H1 (cell line): Measurements from ENCODE around the gene UBE2I. TPM values are rescaled to one million over a fixed set of nuclear protein-coding genes. Genes with fewer than 3 reads are reported as not detected.
A peak's percentile ranks its signal among the peaks of the same experiment; 100 is the strongest.

Experiments
- CTCF ChIA-PET: fragments of 300-600 bp; sonication (Branson Sonifier 250); formaldehyde crosslinking; loops from one replicate; lab custom pipeline; 2021; ENCODE audit not compliant: partially characterized antibody; lab: Charles Lee
- POLR2A ChIA-PET: fragments of 300-600 bp; sonication (Branson Sonifier 250); formaldehyde crosslinking; loops from one replicate; lab custom pipeline; 2021; ENCODE audit warnings: inconsistent platforms; ENCODE audit not compliant: partially characterized antibody; lab: Charles Lee
- DNase-seq, 2 experiments: peaks; one replicate each; pipeline versions ENCODE4 v3.0.0 to v3.0.0-alpha.2; 2010 to 2022; ENCODE audit warnings: low spot score in 2 of 2, low read depth in 1 of 2, mixed read lengths in 1 of 2
- FAIRE-seq: peaks from 2 replicates; lab custom pipeline; 2011; peaks lifted over from hg19 to GRCh38; lab: Jason Lieb, UNC
- H2AFZ ChIP-seq: 2 replicates; pipeline ENCODE4 v1.8.1; 2012; ENCODE audit warnings: low read length, inconsistent platforms
- H2AK5ac ChIP-seq: 2 replicates; pipeline ENCODE4 v1.6.1; 2013; ENCODE audit warnings: low read depth, low read length
- H2BK120ac ChIP-seq: replicated peaks from 2 replicates; pipeline ENCODE3; 2013; ENCODE audit warnings: low read depth, low read length, inconsistent platforms
- H2BK12ac ChIP-seq: 2 replicates; pipeline ENCODE4 v1.6.1; 2013; ENCODE audit warnings: low read depth, low read length
- H2BK15ac ChIP-seq: 2 replicates; pipeline ENCODE4 v1.6.1; 2013; ENCODE audit warnings: low read length
- H2BK20ac ChIP-seq: 2 replicates; pipeline ENCODE4 v1.6.1; 2013; ENCODE audit warnings: low read length
- H2BK5ac ChIP-seq: 2 replicates; pipeline ENCODE4 v1.6.1; 2013; ENCODE audit warnings: low read depth, low read length
- H3K14ac ChIP-seq: 2 replicates; pipeline ENCODE4 v1.6.1; 2013; ENCODE audit warnings: inconsistent platforms; ENCODE audit not compliant: insufficient read length
- H3K18ac ChIP-seq: 2 replicates; pipeline ENCODE4 v1.6.1; 2013; ENCODE audit warnings: low read length; ENCODE audit errors: extremely low read depth
- H3K23ac ChIP-seq: 2 replicates; pipeline ENCODE4 v1.6.1; 2013; ENCODE audit warnings: inconsistent platforms; ENCODE audit not compliant: insufficient read length
- H3K23me2 ChIP-seq: 2 replicates; pipeline ENCODE4 v1.6.1; 2013; ENCODE audit warnings: low read depth, low read length
- H3K27ac ChIP-seq: 2 replicates; pipeline ENCODE4 v1.6.1; 2011; ENCODE audit warnings: low read depth, low read length, inconsistent platforms
- H3K27me3 ChIP-seq, 4 experiments: replicated peaks in 1 of 4; 1 replicate in 1 of 4; 2 replicates in 3 of 4; pipeline versions ENCODE4 v1.6.1 to v1.8.1; 2011 to 2013; ENCODE audit warnings: low read length in 3 of 4, mild to moderate bottlenecking in 3 of 4, inconsistent platforms in 2 of 4, mixed read lengths in 2 of 4, moderate library complexity in 1 of 4; ENCODE audit not compliant: control insufficient read depth in 3 of 4, insufficient read depth in 3 of 4; ENCODE audit errors: extremely low read depth in 1 of 4
- H3K36me3 ChIP-seq, 4 experiments: 2 replicates each; pipeline versions ENCODE4 v1.6.1 to v1.8.1; 2011 to 2013; ENCODE audit warnings: mild to moderate bottlenecking in 4 of 4, low read length in 3 of 4, moderate library complexity in 2 of 4, control low read depth in 1 of 4, inconsistent platforms in 1 of 4; ENCODE audit not compliant: insufficient read depth in 4 of 4, control insufficient read depth in 2 of 4
- H3K4ac ChIP-seq: replicated peaks from 2 replicates; pipeline ENCODE3; 2013; ENCODE audit warnings: low read length, low read depth, mixed read lengths, inconsistent platforms; ENCODE audit not compliant: insufficient read length
- H3K4me1 ChIP-seq, 4 experiments: replicated peaks in 1 of 4; 1 replicate in 1 of 4; 2 replicates in 3 of 4; pipeline versions ENCODE4 v1.6.1 to v1.8.1; 2011 to 2013; ENCODE audit warnings: low read length in 3 of 4, inconsistent platforms in 2 of 4, mixed read lengths in 1 of 4; ENCODE audit not compliant: insufficient read depth in 4 of 4, control insufficient read depth in 3 of 4
- H3K4me2 ChIP-seq, 2 experiments: 2 replicates each; pipeline versions ENCODE4 v1.6.1 to v1.8.1; 2011 to 2013; ENCODE audit warnings: low read depth in 2 of 2, low read length in 2 of 2, control low read depth in 1 of 2, inconsistent platforms in 1 of 2, mild to moderate bottlenecking in 1 of 2; ENCODE audit not compliant: insufficient read depth in 1 of 2
- H3K4me3 ChIP-seq, 4 experiments: fragments of 200-600, 300-600 bp in 1 of 4; sonication (generic), shearing (Covaris generic), sonication (Bioruptor Twin) in 1 of 4; 2 replicates each; pipeline versions ENCODE4 v1.5.1 to v1.8.1; 2011 to 2016; ENCODE audit warnings: low read length in 4 of 4, low read depth in 3 of 4, control low read depth in 2 of 4, inconsistent platforms in 2 of 4, mild to moderate bottlenecking in 2 of 4, mixed read lengths in 1 of 4, moderate library complexity in 1 of 4; ENCODE audit not compliant: insufficient read depth in 2 of 4; ENCODE audit errors: extremely low read depth in 1 of 4
- H3K56ac ChIP-seq: replicated peaks from 2 replicates; pipeline ENCODE3; 2013; ENCODE audit warnings: low read depth, mild to moderate bottlenecking, mixed read lengths, low read length, inconsistent platforms; ENCODE audit not compliant: insufficient read length
- H3K79me1 ChIP-seq: 2 replicates; pipeline ENCODE4 v1.6.1; 2013; ENCODE audit warnings: low read depth, low read length, control low read depth
- H3K79me2 ChIP-seq, 2 experiments: 2 replicates each; pipeline versions ENCODE4 v1.6.1 to v1.8.1; 2012 to 2013; ENCODE audit warnings: low read length in 2 of 2, mild to moderate bottlenecking in 2 of 2, inconsistent platforms in 1 of 2; ENCODE audit not compliant: insufficient read depth in 2 of 2, control insufficient read depth in 1 of 2
- H3K9ac ChIP-seq, 4 experiments: replicated peaks in 1 of 4; 1 replicate in 1 of 4; 2 replicates in 3 of 4; pipeline versions ENCODE4 v1.6.1 to v1.8.1; 2011 to 2013; ENCODE audit warnings: low read depth in 3 of 4, low read length in 3 of 4, control low read depth in 2 of 4, mild to moderate bottlenecking in 2 of 4, moderate library complexity in 2 of 4, inconsistent platforms in 1 of 4; ENCODE audit errors: extremely low read depth in 1 of 4
- H3K9me3 ChIP-seq, 2 experiments: 2 replicates each; pipeline versions ENCODE4 v1.6.1 to v1.8.1; 2012 to 2013; ENCODE audit warnings: mild to moderate bottlenecking in 2 of 2, moderate library complexity in 2 of 2, control low read depth in 1 of 2, inconsistent platforms in 1 of 2, low read depth in 1 of 2, low read length in 1 of 2, mixed read lengths in 1 of 2; ENCODE audit not compliant: insufficient read depth in 2 of 2
- H4K20me1 ChIP-seq, 2 experiments: replicated peaks in 1 of 2; 2 replicates each; pipeline versions ENCODE3 to v1.8.1; 2011 to 2013; ENCODE audit warnings: inconsistent platforms in 2 of 2, low read length in 2 of 2, mild to moderate bottlenecking in 1 of 2; ENCODE audit not compliant: insufficient read depth in 2 of 2, control insufficient read depth in 1 of 2
- H4K5ac ChIP-seq: 2 replicates; pipeline ENCODE4 v1.6.1; 2013; ENCODE audit warnings: low read length, low read depth, mixed read lengths, inconsistent platforms; ENCODE audit not compliant: insufficient read length
- H4K8ac ChIP-seq: 2 replicates; pipeline ENCODE4 v1.8.0; 2013; ENCODE audit warnings: mild to moderate bottlenecking, moderate library complexity, low read length, inconsistent platforms; ENCODE audit not compliant: insufficient read depth; ENCODE audit errors: extremely low read depth
- H4K91ac ChIP-seq: replicated peaks from 2 replicates; pipeline ENCODE3; 2013; ENCODE audit warnings: low read length, mixed read lengths, inconsistent platforms; ENCODE audit not compliant: insufficient read length
- TBP ChIP-seq: IDR thresholded peaks from 2 replicates; pipeline ENCODE4 v1.6.1; 2011; ENCODE audit warnings: low read depth, low read length, improper control_type of control experiment
- WGBS, 2 experiments: shearing (Covaris generic) in 1 of 2; methylation state at CpG; one replicate each; pipeline versions ENCODE4 v1.1.6 to v1.1.7; 2013 to 2015; ENCODE audit warnings: low lambda C conversion rate in 2 of 2, mixed read lengths in 2 of 2, inconsistent platforms in 1 of 2, low coverage in 1 of 2, missing lambda C conversion rate in 1 of 2; ENCODE audit not compliant: insufficient replicate concordance in 2 of 2, insufficient coverage in 1 of 2, insufficient read length in 1 of 2; ENCODE audit errors: extremely low coverage in 1 of 2, missing lambda C conversion rate in 1 of 2; 5-methylcytosine and 5-hydroxymethylcytosine counted together
- polyA plus RNA-seq, 7 experiments: library from polyadenylated mRNA; depleted of rRNA in 3 of 7; stranded (reverse) in 5 of 7; unstranded in 2 of 7; fragments of >200 nt in 5 of 7; fragments of 200-250 nt in 2 of 7; gene quantifications; 1 replicate in 5 of 7; 2 replicates in 1 of 7; 4 replicates in 1 of 7; pipeline versions ENCODE4 v1.2.1 to v1.2.3, GENCODE V29; 2011 to 2013; ENCODE audit warnings: missing spikeins in 2 of 7, mixed read lengths in 2 of 7
- total RNA-seq: library from RNA; stranded (reverse); fragmentation: NEBNext Ultra II Directional; extraction: Animal tissue kit (Norgen Biotek cat#: 25700); gene quantifications from 2 replicates; pipeline ENCODE4 v1.2.1, GENCODE V29; 2021

Gene UBE2I
- total and polyA plus RNA-seq, 2 of the 8 experiments (the other 6 are each of a cell fraction or from before 2014, with no cell fraction given) = 148 to 268 TPM

DNA sequence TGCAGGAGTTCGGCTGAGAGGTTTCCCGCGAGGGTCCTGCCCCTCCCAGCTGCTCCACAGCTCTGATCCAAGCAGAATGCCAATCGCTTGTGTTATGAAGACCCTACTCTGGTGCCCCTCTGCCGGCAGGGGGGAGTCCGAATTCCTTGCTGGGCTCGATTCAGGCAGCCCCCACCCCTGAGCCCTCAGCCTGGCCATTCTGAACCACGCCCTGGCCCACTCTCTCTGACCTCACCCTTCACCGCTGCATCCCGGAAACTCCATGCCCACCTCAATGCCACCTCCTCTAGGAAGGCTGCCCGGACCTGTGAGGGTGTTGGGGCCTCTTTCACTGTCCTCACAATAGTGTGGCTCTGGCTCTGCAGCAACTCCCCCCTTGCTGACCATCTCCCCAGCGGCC is 7.9 kb upstream of the UBE2I start:
- H3K27ac ChIP-seq = no peak overlapping the region
- H3K27me3 ChIP-seq = no peaks in the 10 kb centered on the region
- WGBS, 2 experiments = 96% methylated on average over 12 of the region's 12 CpGs; no CpG with 5 or more reads in 1 of the 2 experiments
- DNase-seq = no peak
- no peak overlapping the region; the same call in 1 of the 2 replicates for H2AK5ac ChIP-seq
- 0 out of 2 replicates have a peak overlapping the region, but pooled peaks have one; percentile 75 for H2BK15ac ChIP-seq
- peak overlapping the region; percentile 6; the same call in 1 of the 2 replicates for H2BK12ac ChIP-seq
- ChIA-PET CTCF (interaction anchor here (0.6 to 3.3 kb wide), 15 partner anchors 11 to 467 kb away, joined by 3 to 35 read pairs (median 4); no protein-coding TSS in a partner anchor), POLR2A (interaction anchor here (1.2 to 3.3 kb wide), 5 partner anchors 8 to 31 kb away, joined by 3 to 18 read pairs (median 5); partner anchors contain the start of gene UBE2I)
- H3K79me1 ChIP-seq = no peaks in the 10 kb centered on the region; the same call in 1 of the 2 replicates
- peaks cover 0 to 16% (median 12%) of the 10 kb centered on the region in 4 experiments; a peak in 6 of 7 replicates for H3K4me1 ChIP-seq
- H3K14ac ChIP-seq = no peak overlapping the region
- no peak overlapping the region for H4K91ac ChIP-seq
- no peak overlapping the region for H3K4ac ChIP-seq
- H3K4me2 ChIP-seq = no peak overlapping the region
- FAIRE-seq = no peak
- H2BK20ac ChIP-seq = no peak overlapping the region
- no peak overlapping the region; the same call in 1 of the 2 replicates for H3K18ac ChIP-seq
- H2AFZ ChIP-seq = no peak overlapping the region
- H3K9me3 ChIP-seq = no peaks in the 10 kb centered on the region
- H3K36me3 ChIP-seq = no peaks in the 10 kb centered on the region
- no peak overlapping the region for H3K4me3 ChIP-seq
- no peak overlapping the region for H3K56ac ChIP-seq
- no peak overlapping the region for H4K5ac ChIP-seq
- H4K8ac ChIP-seq = peak overlapping the region; percentile 21; the same call in 1 of the 2 replicates
- H4K20me1 ChIP-seq = no peaks in the 10 kb centered on the region
- H3K79me2 ChIP-seq = no peaks in the 10 kb centered on the region
- peak overlapping the region; percentile 33 for H2BK120ac ChIP-seq
- H3K23ac ChIP-seq = no peak overlapping the region
- H2BK5ac ChIP-seq = no peak overlapping the region
- H3K9ac ChIP-seq = no peak overlapping the region
- peaks cover 2% of the 10 kb centered on the region; the same call in 1 of the 2 replicates for H3K23me2 ChIP-seq
- TF ChIP-seq TBP = no peak
